GM12892 (cell line): ENCODE data around the gene EMP2.

Experiments used
- POLR2A ChIP-seq: IDR thresholded peaks from 2 replicates; pipeline ENCODE4 v1.6.1; 2011; ENCODE audit warnings: low read depth, low read length, control low read depth
- POLR2AphosphoS5 ChIP-seq: IDR thresholded peaks from 2 replicates; pipeline ENCODE4 v1.6.1; 2011; ENCODE audit warnings: low read depth, low read length, control low read depth
- TAF1 ChIP-seq: IDR thresholded peaks from 2 replicates; pipeline ENCODE4 v1.6.1; 2011; ENCODE audit warnings: low read depth, mild to moderate bottlenecking, control low read depth, low read length, borderline replicate concordance

DNA sequence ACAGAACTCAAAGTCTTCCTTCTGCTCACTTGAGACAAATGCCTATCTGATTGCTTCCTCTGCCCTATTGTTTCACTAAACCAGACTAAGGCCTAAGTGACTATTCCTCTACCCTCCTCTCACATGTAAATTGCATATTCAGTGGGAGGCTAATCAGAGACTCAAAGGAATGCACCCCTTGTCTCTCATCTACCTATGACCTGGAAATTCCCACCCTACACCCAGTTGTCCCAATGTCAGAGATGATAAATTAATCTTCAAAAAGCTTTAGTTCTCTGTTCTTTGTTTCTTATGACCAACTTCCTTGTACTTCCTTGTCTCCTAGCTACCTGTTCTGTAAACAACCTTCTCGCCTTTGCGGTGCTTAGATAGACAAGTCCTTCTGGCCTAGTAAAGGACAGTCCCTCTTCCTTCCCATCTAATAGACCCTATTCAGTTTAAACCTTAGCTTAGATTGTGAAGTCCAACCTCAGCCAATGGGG, 76.0 kb downstream of the EMP2 start:
- TF ChIP-seq POLR2A, result no peak
- TF ChIP-seq POLR2AphosphoS5, result no peak
- no peak for TF ChIP-seq TAF1
